GM12873 (cell line): ENCODE results near the gene HTR3E.

Experiments used
- TF ChIP-seq, protein P1 (sequence below): IDR thresholded peaks from 2 replicates; pipeline ENCODE4 v1.5.1; 2012; ENCODE audit warnings: low read depth, mild to moderate bottlenecking, moderate library complexity, low read length, control low read depth; ENCODE audit not compliant: insufficient read depth; ENCODE audit errors: missing control alignments

Gene HTR3E

DNA sequence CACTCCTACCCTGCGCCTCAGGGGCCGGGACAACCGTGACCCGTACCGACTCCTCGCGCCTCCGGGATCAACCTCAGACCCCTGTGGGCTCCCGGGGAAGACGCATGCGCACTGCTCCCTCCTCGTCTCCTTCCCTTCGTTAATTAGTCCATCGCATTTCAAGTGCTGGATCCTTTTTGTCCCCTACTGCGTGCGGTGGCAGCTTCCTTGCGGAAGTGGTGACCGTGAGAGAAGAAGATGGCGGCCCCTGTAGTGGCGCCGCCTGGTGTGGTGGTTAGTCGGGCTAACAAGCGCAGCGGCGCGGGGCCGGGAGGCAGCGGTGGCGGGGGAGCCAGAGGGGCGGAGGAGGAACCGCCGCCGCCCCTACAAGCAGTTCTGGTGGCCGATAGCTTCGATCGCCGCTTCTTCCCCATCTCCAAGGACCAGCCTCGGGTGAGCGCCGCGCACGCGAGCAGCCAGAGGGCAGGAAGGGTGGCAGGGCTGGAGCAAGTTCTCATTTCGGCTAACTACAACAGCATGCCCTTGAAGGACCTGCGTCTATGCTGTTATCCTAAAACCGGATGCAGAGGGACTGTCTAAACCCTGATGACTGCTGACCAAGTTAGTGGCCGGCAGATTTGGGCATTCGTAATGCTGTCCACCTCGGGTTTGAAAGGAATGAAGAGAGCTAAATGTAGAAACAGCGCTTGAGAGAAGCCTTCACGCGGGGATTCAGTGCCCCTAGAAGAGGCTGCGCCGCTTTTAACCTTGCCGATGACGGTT is 38.5 kb downstream of the HTR3E start, which contains the start of gene EIF2B5:
Gene EIF2B5, plus strand, starts transcription at position 210 of the 762 bp plus-strand sequence. Its CDS starts 28 bp downstream, at position 238.
- TF ChIP-seq, protein P1, sequence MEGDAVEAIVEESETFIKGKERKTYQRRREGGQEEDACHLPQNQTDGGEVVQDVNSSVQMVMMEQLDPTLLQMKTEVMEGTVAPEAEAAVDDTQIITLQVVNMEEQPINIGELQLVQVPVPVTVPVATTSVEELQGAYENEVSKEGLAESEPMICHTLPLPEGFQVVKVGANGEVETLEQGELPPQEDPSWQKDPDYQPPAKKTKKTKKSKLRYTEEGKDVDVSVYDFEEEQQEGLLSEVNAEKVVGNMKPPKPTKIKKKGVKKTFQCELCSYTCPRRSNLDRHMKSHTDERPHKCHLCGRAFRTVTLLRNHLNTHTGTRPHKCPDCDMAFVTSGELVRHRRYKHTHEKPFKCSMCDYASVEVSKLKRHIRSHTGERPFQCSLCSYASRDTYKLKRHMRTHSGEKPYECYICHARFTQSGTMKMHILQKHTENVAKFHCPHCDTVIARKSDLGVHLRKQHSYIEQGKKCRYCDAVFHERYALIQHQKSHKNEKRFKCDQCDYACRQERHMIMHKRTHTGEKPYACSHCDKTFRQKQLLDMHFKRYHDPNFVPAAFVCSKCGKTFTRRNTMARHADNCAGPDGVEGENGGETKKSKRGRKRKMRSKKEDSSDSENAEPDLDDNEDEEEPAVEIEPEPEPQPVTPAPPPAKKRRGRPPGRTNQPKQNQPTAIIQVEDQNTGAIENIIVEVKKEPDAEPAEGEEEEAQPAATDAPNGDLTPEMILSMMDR = peak; percentile 31

GRCh38 chr3:184135911-184136260 is 39.0 kb downstream of the HTR3E start:
- TF ChIP-seq, protein P1 = no peak

GRCh38 chr3:184140436-184140835 is 43.6 kb downstream of the HTR3E start:
- TF ChIP-seq, protein P1 = no peak

DNA sequence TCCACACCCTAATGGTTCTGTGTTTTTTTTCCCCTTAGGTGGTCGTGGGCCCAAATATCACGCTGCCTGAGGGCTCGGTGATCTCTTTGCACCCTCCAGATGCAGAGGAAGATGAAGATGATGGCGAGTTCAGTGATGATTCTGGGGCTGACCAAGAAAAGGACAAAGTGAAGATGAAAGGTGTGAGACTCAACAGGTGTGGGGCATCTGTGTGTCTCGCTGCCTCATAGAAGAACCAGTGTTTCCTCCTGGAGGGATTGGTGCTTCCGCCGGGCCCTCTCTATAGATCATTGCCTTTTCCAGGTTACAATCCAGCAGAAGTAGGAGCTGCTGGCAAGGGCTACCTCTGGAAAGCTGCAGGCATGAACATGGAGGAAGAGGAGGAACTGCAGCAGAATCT is 45.3 kb downstream of the HTR3E start:
- TF ChIP-seq, protein P1 = no peak

DNA sequence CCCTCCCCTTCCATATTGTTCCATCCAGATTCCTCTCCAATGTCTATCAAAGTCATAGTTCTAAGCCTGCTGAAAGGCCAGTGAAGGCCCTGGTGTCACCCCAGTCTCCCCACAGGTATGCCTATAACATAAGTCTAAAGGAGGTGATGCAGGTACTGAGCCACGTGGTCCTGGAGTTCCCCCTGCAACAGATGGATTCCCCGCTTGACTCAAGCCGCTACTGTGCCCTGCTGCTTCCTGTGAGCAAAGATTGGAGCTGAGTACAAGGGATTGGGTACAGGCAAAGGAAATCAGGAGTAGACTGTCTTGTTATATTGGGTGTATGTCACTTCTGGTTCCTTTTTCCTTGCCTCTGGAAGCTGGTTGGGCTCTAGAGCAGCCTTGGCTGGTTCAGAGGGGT is 46.5 kb downstream of the HTR3E start:
- TF ChIP-seq, protein P1 = no peak

- TF ChIP-seq, protein P1 = no peak
Measured at GRCh38 chr3:184144505-184144904, 47.6 kb downstream of the HTR3E start.

DNA sequence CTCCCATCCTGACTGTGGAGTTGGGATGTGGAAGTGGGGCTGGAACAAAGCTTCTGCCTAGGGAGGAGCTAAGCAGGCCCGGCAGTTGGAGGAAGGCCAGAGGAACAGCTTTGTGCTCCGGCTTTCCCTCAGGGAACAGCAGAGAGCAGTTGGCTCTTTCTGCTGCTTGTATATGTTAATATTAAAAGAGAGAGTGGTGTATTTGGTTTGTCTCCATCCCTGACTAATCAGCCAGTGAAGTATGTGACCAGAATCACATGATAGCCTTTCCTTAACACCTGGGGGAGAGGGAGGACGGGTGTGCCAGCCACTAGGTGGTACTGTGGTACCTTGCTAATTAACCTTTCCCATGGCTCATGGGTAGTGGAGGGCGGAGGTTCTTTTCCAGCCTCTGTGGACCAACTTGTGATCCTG is 48.3 kb downstream of the HTR3E start:
- TF ChIP-seq, protein P1 = peak; percentile 49
